GM12873 (cell line): ENCODE results near the gene GBX2.

Source experiments
- TF ChIP-seq, protein P1 (sequence below): IDR thresholded peaks from 2 replicates; pipeline ENCODE4 v1.5.1; 2012; ENCODE audit warnings: low read depth, mild to moderate bottlenecking, moderate library complexity, low read length, control low read depth; ENCODE audit not compliant: insufficient read depth; ENCODE audit errors: missing control alignments

The GBX2 gene

DNA sequence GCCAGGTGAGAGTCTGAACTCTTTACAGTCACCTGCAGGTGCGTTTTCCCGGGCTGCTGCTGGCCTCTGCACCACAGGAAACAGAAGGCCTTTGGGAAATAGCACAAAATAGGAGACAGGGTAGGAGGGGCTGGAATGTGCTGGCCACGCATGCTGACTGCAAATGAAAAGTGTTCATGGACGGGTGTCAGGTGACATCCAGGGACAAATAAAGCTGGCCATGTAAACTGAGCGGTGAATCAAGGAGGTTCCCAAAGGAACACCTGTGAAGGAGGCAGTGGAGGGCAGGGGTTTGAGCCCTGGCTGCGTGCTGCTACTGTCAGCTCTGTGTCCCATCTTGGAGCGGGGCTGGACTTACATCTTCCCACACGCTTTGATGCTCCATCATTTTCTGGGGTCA lies 42.4 kb upstream of the GBX2 start:
- TF ChIP-seq, protein P1, sequence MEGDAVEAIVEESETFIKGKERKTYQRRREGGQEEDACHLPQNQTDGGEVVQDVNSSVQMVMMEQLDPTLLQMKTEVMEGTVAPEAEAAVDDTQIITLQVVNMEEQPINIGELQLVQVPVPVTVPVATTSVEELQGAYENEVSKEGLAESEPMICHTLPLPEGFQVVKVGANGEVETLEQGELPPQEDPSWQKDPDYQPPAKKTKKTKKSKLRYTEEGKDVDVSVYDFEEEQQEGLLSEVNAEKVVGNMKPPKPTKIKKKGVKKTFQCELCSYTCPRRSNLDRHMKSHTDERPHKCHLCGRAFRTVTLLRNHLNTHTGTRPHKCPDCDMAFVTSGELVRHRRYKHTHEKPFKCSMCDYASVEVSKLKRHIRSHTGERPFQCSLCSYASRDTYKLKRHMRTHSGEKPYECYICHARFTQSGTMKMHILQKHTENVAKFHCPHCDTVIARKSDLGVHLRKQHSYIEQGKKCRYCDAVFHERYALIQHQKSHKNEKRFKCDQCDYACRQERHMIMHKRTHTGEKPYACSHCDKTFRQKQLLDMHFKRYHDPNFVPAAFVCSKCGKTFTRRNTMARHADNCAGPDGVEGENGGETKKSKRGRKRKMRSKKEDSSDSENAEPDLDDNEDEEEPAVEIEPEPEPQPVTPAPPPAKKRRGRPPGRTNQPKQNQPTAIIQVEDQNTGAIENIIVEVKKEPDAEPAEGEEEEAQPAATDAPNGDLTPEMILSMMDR, result no peak

GRCh38 chr2:236209996-236210395 lies 41.8 kb upstream of the GBX2 start:
- TF ChIP-seq, protein P1, result no peak

DNA sequence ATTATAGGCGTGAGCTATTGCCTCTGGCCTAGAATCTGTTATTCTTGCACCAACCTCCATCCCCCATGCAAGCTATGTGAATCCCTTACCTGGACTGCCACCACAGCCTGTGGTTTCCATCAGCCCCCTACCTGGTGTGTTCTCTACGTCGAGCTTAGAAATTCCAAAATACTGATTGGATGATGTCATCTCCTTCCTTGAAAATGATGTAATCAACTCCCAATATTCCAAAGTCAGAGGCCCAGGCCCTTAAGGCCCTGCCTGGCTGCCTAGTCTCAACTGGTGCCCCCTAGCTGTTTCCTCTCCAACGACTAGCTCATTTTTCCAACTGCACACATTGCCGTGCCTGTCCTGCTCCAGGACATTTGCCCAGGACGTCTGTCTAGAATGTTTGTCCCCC lies 41.3 kb upstream of the GBX2 start:
- TF ChIP-seq, protein P1, result no peak

DNA sequence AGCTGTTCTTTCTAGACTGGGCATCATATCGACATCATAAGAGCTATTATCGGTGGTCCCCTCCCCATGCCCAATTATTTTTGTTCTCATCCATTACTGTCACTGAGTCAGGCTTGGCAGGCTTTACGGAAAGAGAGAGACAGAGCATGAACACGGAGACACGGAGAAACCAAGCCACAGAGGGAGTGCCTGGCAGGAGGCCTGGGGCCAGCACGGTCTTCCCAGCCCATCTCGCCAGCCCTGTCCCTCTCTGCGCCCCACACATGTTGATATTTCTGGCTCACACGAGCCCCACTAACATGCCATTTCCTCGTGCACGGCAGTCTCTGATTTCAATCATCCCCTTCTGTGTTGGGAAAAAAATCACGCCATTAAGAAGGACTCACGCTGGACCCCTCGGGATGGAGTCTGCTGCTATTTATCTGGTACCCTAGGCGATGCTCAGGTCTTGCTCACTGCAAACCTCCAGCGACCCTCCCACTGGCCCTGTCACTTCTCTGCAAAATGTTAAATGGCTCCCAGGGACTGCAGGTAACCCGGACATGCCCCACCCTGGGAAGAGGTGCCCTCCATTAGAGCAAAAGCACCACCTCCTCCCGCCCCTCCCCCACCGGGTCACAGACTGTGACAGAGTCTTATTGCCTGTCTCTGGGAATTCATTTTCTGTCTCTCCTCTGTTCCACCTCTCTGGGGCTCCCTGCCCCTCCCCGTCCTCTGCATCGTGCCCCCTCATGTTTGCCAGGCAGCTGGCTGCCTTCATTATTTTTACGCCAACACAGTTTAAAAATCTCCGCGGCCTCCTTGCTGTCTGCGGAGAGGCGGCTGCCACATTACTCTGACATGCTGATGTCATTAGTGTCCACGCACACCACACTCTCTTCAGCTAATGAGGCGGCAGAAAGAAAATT lies 40.1 kb upstream of the GBX2 start:
- TF ChIP-seq, protein P1, result no peak

DNA sequence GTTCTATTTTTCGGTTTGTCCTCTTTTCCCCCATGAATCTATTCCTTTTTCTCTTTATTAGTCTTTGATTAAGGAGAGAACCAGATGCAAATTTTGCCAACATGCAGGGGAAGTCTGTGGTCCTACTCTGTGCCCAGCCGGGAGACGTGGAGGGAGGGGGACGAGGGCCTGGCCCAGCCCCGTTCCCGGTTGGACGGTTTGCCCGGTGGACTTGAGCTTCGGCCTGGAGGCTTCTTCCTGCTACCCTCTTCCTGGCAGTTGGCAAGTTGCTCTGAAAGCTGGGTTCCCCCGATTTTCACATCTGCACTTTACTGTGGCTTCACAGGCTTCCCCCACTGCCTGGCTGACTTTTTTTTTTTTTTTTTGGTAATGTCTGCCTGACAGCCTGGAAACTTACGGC lies 39.3 kb upstream of the GBX2 start:
- TF ChIP-seq, protein P1, result no peak

GRCh38 chr2:236205867-236206645 lies 37.9 kb upstream of the GBX2 start:
- TF ChIP-seq, protein P1, result no peak

- TF ChIP-seq, protein P1, result no peak
Observed at GRCh38 chr2:236204953-236205352, 36.8 kb upstream of the GBX2 start.
